Neuronal stem cell (in vitro differentiated cells): ENCODE results near the gene RTP5.

Source experiments
- DNase-seq: peaks from one replicate; pipeline ENCODE4 v3.0.0-alpha.2; 2013; ENCODE audit warnings: low spot score
- H2AFZ ChIP-seq: one replicate; pipeline ENCODE4 v1.6.1; 2013; ENCODE audit warnings: mild to moderate bottlenecking, low read length, inconsistent platforms
- H2AK5ac ChIP-seq: 2 replicates; pipeline ENCODE4 v1.6.1; 2013; ENCODE audit warnings: low read depth, mild to moderate bottlenecking, inconsistent platforms, low read length, moderate library complexity, mixed read lengths
- H2BK120ac ChIP-seq: 2 replicates; pipeline ENCODE4 v1.6.1; 2013; ENCODE audit warnings: low read depth, mild to moderate bottlenecking, inconsistent platforms, low read length, moderate library complexity, mixed read lengths
- H2BK12ac ChIP-seq: one replicate; pipeline ENCODE4 v1.6.1; 2013; ENCODE audit warnings: low read length, inconsistent platforms
- H2BK15ac ChIP-seq: 2 replicates; pipeline ENCODE4 v1.6.1; 2013; ENCODE audit warnings: mild to moderate bottlenecking, low read length, inconsistent platforms, mixed read lengths
- H2BK5ac ChIP-seq: one replicate; pipeline ENCODE4 v1.6.1; 2013; ENCODE audit warnings: inconsistent platforms, mild to moderate bottlenecking, low read length, moderate library complexity
- H3K14ac ChIP-seq: one replicate; pipeline ENCODE4 v1.6.1; 2013; ENCODE audit warnings: low read length, inconsistent platforms
- H3K18ac ChIP-seq: 2 replicates; pipeline ENCODE4 v1.6.1; 2013; ENCODE audit warnings: low read length, inconsistent platforms
- H3K23ac ChIP-seq: 2 replicates; pipeline ENCODE4 v1.6.1; 2013; ENCODE audit warnings: low read depth, mild to moderate bottlenecking, mixed read lengths, low read length, inconsistent platforms; ENCODE audit not compliant: poor library complexity
- H3K27ac ChIP-seq: replicated peaks from 3 replicates; pipeline ENCODE4 v1.5.1; 2013; ENCODE audit warnings: low read length, inconsistent platforms
- H3K27me3 ChIP-seq, 3 experiments: 2 replicates each; pipeline ENCODE4 v1.6.1; 2013; ENCODE audit warnings: low read length in 3 of 3, mild to moderate bottlenecking in 2 of 3, inconsistent platforms in 1 of 3, low read depth in 1 of 3, mixed read lengths in 1 of 3, moderate library complexity in 1 of 3; ENCODE audit not compliant: control insufficient read depth in 3 of 3, insufficient read depth in 3 of 3
- H3K36me3 ChIP-seq, 2 donors: replicated peaks in 1 of 2; 2 replicates each; pipeline ENCODE4 v1.6.1; 2013; ENCODE audit warnings: low read length in 2 of 2; ENCODE audit not compliant: control insufficient read depth in 2 of 2, insufficient read depth in 2 of 2
- H3K4ac ChIP-seq: 2 replicates; pipeline ENCODE4 v1.6.1; 2013; ENCODE audit warnings: inconsistent platforms, mild to moderate bottlenecking, low read length, moderate library complexity
- H3K4me1 ChIP-seq, 2 donors: 1 replicate in 1 of 2; 2 replicates in 1 of 2; pipeline ENCODE4 v1.6.1; 2013; ENCODE audit warnings: low read length in 2 of 2, low read depth in 1 of 2; ENCODE audit not compliant: control insufficient read depth in 2 of 2, insufficient read depth in 1 of 2
- H3K4me2 ChIP-seq: one replicate; pipeline ENCODE4 v1.6.1; 2013; ENCODE audit warnings: mild to moderate bottlenecking, low read length, inconsistent platforms; ENCODE audit not compliant: insufficient read depth, poor library complexity, severe bottlenecking
- H3K4me3 ChIP-seq, 2 donors: 2 replicates each; pipeline ENCODE4 v1.5.1; 2013; ENCODE audit warnings: low read length in 2 of 2, mild to moderate bottlenecking in 2 of 2, inconsistent platforms in 1 of 2, moderate library complexity in 1 of 2
- H3K79me1 ChIP-seq: one replicate; pipeline ENCODE4 v1.6.1; 2013; ENCODE audit warnings: low read depth, mild to moderate bottlenecking, inconsistent platforms, low read length, moderate library complexity
- H3K9ac ChIP-seq: one replicate; pipeline ENCODE4 v1.6.1; 2013; ENCODE audit warnings: mild to moderate bottlenecking, low read depth, low read length, inconsistent platforms; ENCODE audit not compliant: poor library complexity
- H3K9me3 ChIP-seq, 2 donors: replicated peaks in 1 of 2; 2 replicates each; pipeline versions ENCODE3 to v1.6.1; 2013; ENCODE audit warnings: low read length in 2 of 2, mild to moderate bottlenecking in 2 of 2, inconsistent platforms in 1 of 2, low read depth in 1 of 2, mixed read lengths in 1 of 2, moderate library complexity in 1 of 2; ENCODE audit not compliant: control insufficient read depth in 2 of 2, insufficient read depth in 1 of 2
- H4K8ac ChIP-seq: one replicate; pipeline ENCODE4 v1.6.1; 2013; ENCODE audit warnings: low read depth, mild to moderate bottlenecking, inconsistent platforms, low read length, moderate library complexity
- H4K91ac ChIP-seq: one replicate; pipeline ENCODE4 v1.6.1; 2013; ENCODE audit warnings: low read length, low read depth, mild to moderate bottlenecking, inconsistent platforms; ENCODE audit not compliant: poor library complexity
- WGBS, 2 donors: extraction: QIAGEN DNeasy Blood & Tissue Kit; methylation state at CpG; one replicate each; pipeline ENCODE4 v1.1.7; 2013; ENCODE audit warnings: missing lambda C conversion rate in 2 of 2, mixed read lengths in 1 of 2; ENCODE audit not compliant: insufficient read length in 2 of 2, insufficient replicate concordance in 1 of 2; ENCODE audit errors: extremely low coverage in 2 of 2; 5-methylcytosine and 5-hydroxymethylcytosine counted together

RTP5 gene

GRCh38 chr2:241891315-241891987, 21.9 kb downstream of the RTP5 start:
- Histone ChIP-seq H3K4ac (no peak overlapping the region), H2BK15ac (no peak overlapping the region), H3K79me1 (peaks cover 3% of the 10 kb centered on the region), H4K8ac (no peak overlapping the region), H2BK12ac (no peak overlapping the region), H3K18ac (no peak overlapping the region), H3K4me3 (no peak overlapping the region), H3K9ac (no peak overlapping the region), H3K27me3 (no peaks in the 10 kb centered on the region), H3K36me3 (no peaks in the 10 kb centered on the region), H3K14ac (no peak overlapping the region), H3K9me3 (no peaks in the 10 kb centered on the region), H2AK5ac (no peak overlapping the region), H3K27ac (no peak overlapping the region), H3K4me2 (no peak overlapping the region), H2BK5ac (peak overlapping the region; percentile 24), H2AFZ (no peak overlapping the region), H3K4me1 (peaks cover 0 to 8% of the 10 kb centered on the region in 2 donors), H4K91ac (no peak overlapping the region), H3K23ac (no peak overlapping the region), H2BK120ac (no peak overlapping the region)
- WGBS, 2 donors = no CpG with 5 or more reads among the region's 27 CpGs
- DNase-seq = no peak

DNA sequence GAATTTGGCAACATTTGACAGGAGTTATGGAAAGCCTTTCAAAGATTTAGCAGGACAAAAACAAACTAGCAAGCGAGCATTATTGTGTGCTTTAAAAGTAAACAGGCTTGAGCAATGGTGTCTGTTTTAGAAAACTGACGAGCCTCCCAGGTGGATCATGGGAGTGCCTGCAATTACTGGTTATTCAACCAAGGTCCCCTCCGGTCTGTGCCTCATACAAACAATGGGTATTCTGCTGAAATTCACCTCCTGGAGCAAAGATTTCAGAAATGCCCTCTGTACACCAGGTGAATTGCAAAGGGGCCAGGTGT, 22.4 kb downstream of the RTP5 start:
- no peak for DNase-seq
- H4K8ac ChIP-seq = no peak overlapping the region
- H3K27ac ChIP-seq = no peak overlapping the region
- H3K27me3 ChIP-seq = no peaks in the 10 kb centered on the region
- H3K18ac ChIP-seq = no peak overlapping the region
- no peak overlapping the region for H3K4ac ChIP-seq
- no peak overlapping the region for H2BK5ac ChIP-seq
- H2AK5ac ChIP-seq = no peak overlapping the region
- H4K91ac ChIP-seq = no peak overlapping the region
- H3K79me1 ChIP-seq = peaks cover 3% of the 10 kb centered on the region
- no peaks in the 10 kb centered on the region for H3K36me3 ChIP-seq
- no peak overlapping the region for H2BK12ac ChIP-seq
- H3K4me3 ChIP-seq = no peak overlapping the region
- no peak overlapping the region for H3K4me2 ChIP-seq
- no CpG with 5 or more reads among the region's 3 CpGs for WGBS, 2 donors
- no peak overlapping the region for H2BK120ac ChIP-seq
- H3K4me1 ChIP-seq = peaks cover 0 to 8% of the 10 kb centered on the region in 2 donors
- H3K9ac ChIP-seq = no peak overlapping the region
- H3K23ac ChIP-seq = no peak overlapping the region
- no peaks in the 10 kb centered on the region for H3K9me3 ChIP-seq
- no peak overlapping the region for H2BK15ac ChIP-seq
- H2AFZ ChIP-seq = no peak overlapping the region
- H3K14ac ChIP-seq = no peak overlapping the region

DNA sequence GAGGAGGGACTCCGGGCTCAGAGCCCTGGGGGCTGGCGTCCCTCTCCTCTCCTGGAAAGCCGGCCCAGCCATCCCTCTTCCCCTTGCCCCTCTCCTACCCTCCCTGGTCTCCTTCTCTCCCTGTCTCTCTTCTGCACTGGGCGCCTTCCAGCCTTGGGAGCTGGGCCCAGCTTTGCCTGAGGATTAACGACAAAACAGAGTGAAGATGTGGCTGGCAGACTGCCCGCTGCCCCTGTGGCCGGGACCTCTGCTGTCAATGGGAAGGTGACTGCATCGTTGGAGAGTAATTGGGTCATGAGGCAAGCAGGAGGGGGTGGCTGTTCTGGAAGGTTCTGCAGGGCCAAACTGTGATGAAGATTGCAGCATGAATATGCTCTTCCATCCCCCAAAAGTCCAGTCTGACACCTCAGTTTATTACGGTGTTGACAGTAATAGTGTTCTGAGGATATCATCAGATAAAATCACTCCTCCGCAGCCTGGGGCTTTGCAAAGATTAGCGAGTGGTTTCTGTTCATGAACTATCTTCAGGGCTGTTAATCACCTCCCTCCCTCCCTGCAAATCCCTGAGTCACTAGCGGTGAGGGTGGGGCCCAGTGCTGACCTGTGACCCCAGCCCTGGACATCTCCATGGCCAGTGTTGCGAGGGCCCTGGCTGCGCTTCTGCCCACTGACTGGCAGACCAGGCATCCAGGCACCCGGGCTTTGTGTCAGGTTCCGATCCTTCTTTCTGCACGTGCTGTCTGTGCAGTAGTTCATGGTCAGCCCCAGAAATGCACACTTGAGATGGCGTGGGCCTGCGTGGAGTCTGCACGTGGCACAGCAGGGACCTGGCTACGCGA, 23.0 kb downstream of the RTP5 start:
- Histone ChIP-seq H3K23ac (no peak overlapping the region), H3K18ac (peak overlapping the region; percentile 36), H3K27ac (no peak overlapping the region), H2AK5ac (no peak overlapping the region), H2BK12ac (no peak overlapping the region), H2BK15ac (no peak overlapping the region), H3K4ac (no peak overlapping the region), H3K9me3 (no peaks in the 10 kb centered on the region), H3K27me3 (no peaks in the 10 kb centered on the region), H2BK120ac (no peak overlapping the region), H3K4me1 (peaks cover 0 to 8% of the 10 kb centered on the region in 2 donors), H3K4me3 (no peak overlapping the region), H2AFZ (no peak overlapping the region), H3K14ac (no peak overlapping the region), H2BK5ac (no peak overlapping the region), H3K4me2 (no peak overlapping the region), H3K79me1 (peaks cover 3% of the 10 kb centered on the region), H4K8ac (no peak overlapping the region), H4K91ac (no peak overlapping the region), H3K9ac (peak overlapping the region; percentile 67), H3K36me3 (no peaks in the 10 kb centered on the region)
- no CpG with 5 or more reads among the region's 22 CpGs for WGBS, 2 donors
- DNase-seq = no peak

- H3K14ac ChIP-seq = no peak overlapping the region
- peaks cover 3% of the 10 kb centered on the region for H3K79me1 ChIP-seq
- H3K4me2 ChIP-seq = no peak overlapping the region
- no peak overlapping the region for H4K91ac ChIP-seq
- no peak overlapping the region for H2AFZ ChIP-seq
- WGBS, 2 donors = no CpG with 5 or more reads among the region's 16 CpGs
- H3K9me3 ChIP-seq = no peaks in the 10 kb centered on the region
- DNase-seq = no peak
- no peak overlapping the region for H3K4me3 ChIP-seq
- H2BK12ac ChIP-seq = no peak overlapping the region
- H3K36me3 ChIP-seq = no peaks in the 10 kb centered on the region
- no peaks in the 10 kb centered on the region for H3K27me3 ChIP-seq
- no peak overlapping the region for H3K9ac ChIP-seq
- no peak overlapping the region for H4K8ac ChIP-seq
- H3K23ac ChIP-seq = no peak overlapping the region
- peaks cover 0 to 8% of the 10 kb centered on the region in 2 donors for H3K4me1 ChIP-seq
- no peak overlapping the region for H2AK5ac ChIP-seq
- no peak overlapping the region for H3K18ac ChIP-seq
- no peak overlapping the region for H2BK120ac ChIP-seq
- H3K4ac ChIP-seq = no peak overlapping the region
- H3K27ac ChIP-seq = no peak overlapping the region
- no peak overlapping the region for H2BK15ac ChIP-seq
- H2BK5ac ChIP-seq = no peak overlapping the region
Measured at GRCh38 chr2:241893265-241893664, 23.7 kb downstream of the RTP5 start.
